ENCODE results near the gene CDC42BPA. TPM values are rescaled to one million over a fixed set of nuclear protein-coding genes. Genes with fewer than 3 reads are reported as not detected.

Gene CDC42BPA
- total RNA-seq, 1 experiment from 2014 or later = 25.2 TPM

- no peaks in the 10 kb centered on the region for H3K27me3 Mint-ChIP-seq (ENCODE audit: low read depth)
- CTCF ChIA-PET = no interaction called here
- H3K9me3 Mint-ChIP-seq = no peaks in the 10 kb centered on the region
- H3K4me1 Mint-ChIP-seq = peaks cover 21% of the 10 kb centered on the region
- DNase-seq (ENCODE audit: low spot score) = no peak
- ATAC-seq = no peak
- H3K4me3 Mint-ChIP-seq = no peak overlapping the region
- peak; percentile 37; the same call in 1 of the 2 replicates for TF ChIP-seq ZNF121 (CRISPR knock-in tag; IDR thresholded peaks at IDR 0.05)
- TF ChIP-seq ZNF232 (CRISPR knock-in tag; IDR thresholded peaks at IDR 0.05) = no peak
- TF ChIP-seq TEAD1 (CRISPR knock-in tag; IDR thresholded peaks at IDR 0.05) = no peak
- H3K36me3 Mint-ChIP-seq = no peaks in the 10 kb centered on the region
- 0 out of 2 replicates have a peak overlapping the region, but pooled peaks have one; percentile 28 for H3K27ac Mint-ChIP-seq
- POLR2A ChIA-PET = interaction anchor here (0.7 kb wide), 1 partner anchor 87 kb away, joined by 4 read pairs; no protein-coding TSS in a partner anchor
Measured at GRCh38 chr1:227308367-227309336, 9.6 kb downstream of the CDC42BPA start.

- Mint-ChIP-seq H3K27me3 (ENCODE audit: low read depth) (no peaks in the 10 kb centered on the region), H3K4me3 (no peak overlapping the region), H3K9me3 (no peaks in the 10 kb centered on the region), H3K36me3 (no peaks in the 10 kb centered on the region), H3K4me1 (peaks cover 29% of the 10 kb centered on the region), H3K27ac (no peak overlapping the region)
- POLR2A ChIA-PET = no interaction called here
- DNase-seq (ENCODE audit: low spot score) = no peak
- CTCF ChIA-PET = no interaction called here
- ATAC-seq = no peak
- TF ChIP-seq ATF1 (CRISPR knock-in tag; IDR thresholded peaks at IDR 0.05) (no peak), ZNF138 (CRISPR knock-in tag; conservative IDR thresholded peaks at IDR 0.05) (no peak), PRRX2 (CRISPR knock-in tag; IDR thresholded peaks at IDR 0.05) (no peak), NR1H2 (CRISPR knock-in tag; IDR thresholded peaks at IDR 0.05) (no peak), ZNF425 (CRISPR knock-in tag; conservative IDR thresholded peaks at IDR 0.05) (no peak)
Measured at GRCh38 chr1:227306689-227307088, 11.6 kb downstream of the CDC42BPA start.

GRCh38 chr1:227305894-227306626 is 12.2 kb downstream of the CDC42BPA start:
- Mint-ChIP-seq H3K9me3 (no peaks in the 10 kb centered on the region), H3K4me1 (peaks cover 22% of the 10 kb centered on the region), H3K4me3 (no peak overlapping the region), H3K27me3 (ENCODE audit: low read depth) (no peaks in the 10 kb centered on the region), H3K36me3 (no peaks in the 10 kb centered on the region), H3K27ac (no peak overlapping the region)
- DNase-seq (ENCODE audit: low spot score) (no peak), ATAC-seq (no peak)
- TF ChIP-seq CBFB (CRISPR knock-in tag; IDR thresholded peaks at IDR 0.05; ENCODE audit: low read depth) (no peak), ZNF423 (CRISPR knock-in tag; IDR thresholded peaks at IDR 0.05) (no peak), ZNF219 (CRISPR knock-in tag; IDR thresholded peaks at IDR 0.05; ENCODE audit: borderline replicate concordance) (no peak), JUN (CRISPR knock-in tag; IDR thresholded peaks at IDR 0.05) (no peak), IRF1 (CRISPR knock-in tag; IDR thresholded peaks at IDR 0.05) (no peak), GRHL2 (CRISPR knock-in tag; IDR thresholded peaks at IDR 0.05; ENCODE audit: insufficient replicate concordance, severe bottlenecking) (no peak), ETV6 (CRISPR knock-in tag; IDR thresholded peaks at IDR 0.05) (no peak), ZMAT4 (CRISPR knock-in tag; IDR thresholded peaks at IDR 0.05) (no peak), ZNF396 (CRISPR knock-in tag; IDR thresholded peaks at IDR 0.05; ENCODE audit: borderline replicate concordance) (no peak), KAT7 (CRISPR knock-in tag; IDR thresholded peaks at IDR 0.05; ENCODE audit: borderline replicate concordance) (no peak), SP1 (CRISPR knock-in tag; conservative IDR thresholded peaks at IDR 0.05) (no peak)
- ChIA-PET CTCF (no interaction called here), POLR2A (no interaction called here)
